ENCODE measurements around the gene IL22RA1. TPM values are rescaled to one million over a fixed set of nuclear protein-coding genes. Genes with fewer than 3 reads are reported as not detected.

The IL22RA1 gene
- total and polyA plus RNA-seq, 9 of the 15 experiments (the other 6 are each of a cell fraction or from before 2014, with no cell fraction given), result not detected

DNA sequence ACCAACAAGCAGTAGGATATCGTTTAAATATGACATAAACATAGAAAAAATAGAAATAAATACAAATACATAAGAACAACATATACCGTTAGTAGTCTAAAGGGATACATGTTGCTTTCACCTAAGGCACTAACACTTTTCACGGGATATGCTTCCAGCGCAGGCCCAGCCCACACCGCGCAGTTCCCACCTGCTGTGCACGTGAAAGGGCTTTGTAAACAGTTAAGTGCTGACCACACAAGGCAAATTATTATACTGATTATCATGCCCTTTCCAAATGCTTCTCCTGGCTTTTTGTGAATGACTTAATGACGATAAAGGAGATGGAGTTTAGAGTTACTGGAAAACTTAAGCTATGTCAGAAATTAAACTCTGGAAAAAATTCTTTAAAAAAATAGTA is 11.3 kb upstream of the IL22RA1 start:
- intact Hi-C loops (cut with micrococcal nuclease), result loop anchor here (5.0 kb wide), 1 partner anchor 43 kb away; no protein-coding TSS in a partner anchor
- FAIRE-seq, result no peak

More for the DNA sequence above, 11.3 kb upstream of the IL22RA1 start:
- H3K27me3 ChIP-seq (ENCODE audit: control insufficient read depth in 2 of 2, insufficient read depth in 2 of 2, low read length in 2 of 2), result peaks cover 43 to 63% of the 10 kb centered on the region in 2 experiments
- H3K9me1 ChIP-seq (ENCODE audit: control insufficient read depth, insufficient read depth, low read length), result no peaks in the 10 kb centered on the region
- H3K9me3 ChIP-seq (replicated peaks; ENCODE audit: control insufficient read depth, insufficient read depth, low read depth, low read length), result no peaks in the 10 kb centered on the region
- H2AFZ ChIP-seq (ENCODE audit: low read depth, low read length), result no peak overlapping the region
- peak; percentile 40 to 41; a peak in 2 of 4 replicates for TF ChIP-seq NRF1 (conservative IDR thresholded peaks at IDR 0.05 in 1 of 2, IDR thresholded peaks at IDR 0.05 in 1 of 2)
- TF ChIP-seq, protein P1, sequence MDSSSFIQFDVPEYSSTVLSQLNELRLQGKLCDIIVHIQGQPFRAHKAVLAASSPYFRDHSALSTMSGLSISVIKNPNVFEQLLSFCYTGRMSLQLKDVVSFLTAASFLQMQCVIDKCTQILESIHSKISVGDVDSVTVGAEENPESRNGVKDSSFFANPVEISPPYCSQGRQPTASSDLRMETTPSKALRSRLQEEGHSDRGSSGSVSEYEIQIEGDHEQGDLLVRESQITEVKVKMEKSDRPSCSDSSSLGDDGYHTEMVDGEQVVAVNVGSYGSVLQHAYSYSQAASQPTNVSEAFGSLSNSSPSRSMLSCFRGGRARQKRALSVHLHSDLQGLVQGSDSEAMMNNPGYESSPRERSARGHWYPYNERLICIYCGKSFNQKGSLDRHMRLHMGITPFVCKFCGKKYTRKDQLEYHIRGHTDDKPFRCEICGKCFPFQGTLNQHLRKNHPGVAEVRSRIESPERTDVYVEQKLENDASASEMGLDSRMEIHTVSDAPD (CRISPR knock-in tag; IDR thresholded peaks at IDR 0.05), result no peak
- TF ChIP-seq BHLHE40 (IDR thresholded peaks at IDR 0.05; ENCODE audit: low read length), result peak; percentile 44; the same call in 1 of the 2 replicates
- in situ Hi-C loops (cut with MboI), result no loop called here
- DNase-seq (ENCODE audit: extremely low read depth in 1 of 4, low spot score in 3 of 4) (no peak), ATAC-seq (no peak)
- no peaks in the 10 kb centered on the region for H3K79me2 ChIP-seq (ENCODE audit: control insufficient read depth, insufficient read depth, low read length)
- 0 out of 2 replicates have a peak, but pooled peaks cover 9% of the 10 kb centered on the region for H4K20me1 ChIP-seq (replicated peaks; ENCODE audit: control insufficient read depth, insufficient read depth, low read length)
- no peak overlapping the region for H3K4me3 ChIP-seq
- WGBS (ENCODE audit: insufficient coverage, low coverage, missing lambda C conversion rate), result 4% methylated on average over 8 of the region's 8 CpGs
- no peak overlapping the region for H3K27ac ChIP-seq (ENCODE audit: extremely low read depth, low read depth, low read length)
- peaks cover 7 to 9% of the 10 kb centered on the region in 2 experiments; a peak in 3 of 5 replicates for H3K4me1 ChIP-seq (replicated peaks in 1 of 2; ENCODE audit: control insufficient read depth in 2 of 2, insufficient read depth in 2 of 2, low read length in 2 of 2)
- ChIA-PET POLR2A (interaction anchor here (1.2 kb wide), 1 partner anchor 12 kb away, joined by 3 read pairs; the partner anchor contains the start of gene IL22RA1), CTCF (ENCODE audit: low intra/inter-chr PET ratio) (no interaction called here)
- no peak overlapping the region for H3K9ac ChIP-seq (ENCODE audit: insufficient read depth in 1 of 2, low read depth in 2 of 2, low read length in 2 of 2)
- H3K4me2 ChIP-seq (ENCODE audit: insufficient read depth, low read length), result no peak overlapping the region
- H3K36me3 ChIP-seq (ENCODE audit: control insufficient read depth, insufficient read depth, low read length), result no peaks in the 10 kb centered on the region
- no TSS peak for BruUV-seq (replicated peaks)

Data from K562 (cell line).